ENCODE results near the gene LUC7L2. TPM values are rescaled to one million over a fixed set of nuclear protein-coding genes. Genes with fewer than 3 reads are reported as not detected.

The LUC7L2 gene
- total and polyA plus RNA-seq, 9 of the 15 experiments (the other 6 are each of a cell fraction or from before 2014, with no cell fraction given), result 56.1 to 207 (median 141) TPM

DNA sequence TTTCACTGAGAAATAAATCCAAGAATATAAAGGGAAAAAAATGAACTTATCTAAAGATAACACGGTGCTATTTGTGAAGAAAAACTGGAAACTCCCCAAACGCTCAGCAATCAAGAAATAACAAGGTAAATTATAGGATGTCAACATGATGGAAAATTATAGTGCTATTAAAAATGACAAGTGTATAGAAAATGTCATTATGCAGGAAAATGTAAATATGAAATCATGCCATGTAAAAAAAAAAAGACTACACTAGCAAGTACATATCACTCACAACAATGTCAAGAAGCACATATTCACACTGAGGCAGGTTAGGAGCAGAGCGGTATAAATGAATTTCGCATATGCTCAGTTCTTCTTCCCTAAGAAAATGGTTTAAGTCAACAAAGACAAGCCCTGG is 96.1 kb downstream of the LUC7L2 start (continued):
- TF ChIP-seq, protein P1, sequence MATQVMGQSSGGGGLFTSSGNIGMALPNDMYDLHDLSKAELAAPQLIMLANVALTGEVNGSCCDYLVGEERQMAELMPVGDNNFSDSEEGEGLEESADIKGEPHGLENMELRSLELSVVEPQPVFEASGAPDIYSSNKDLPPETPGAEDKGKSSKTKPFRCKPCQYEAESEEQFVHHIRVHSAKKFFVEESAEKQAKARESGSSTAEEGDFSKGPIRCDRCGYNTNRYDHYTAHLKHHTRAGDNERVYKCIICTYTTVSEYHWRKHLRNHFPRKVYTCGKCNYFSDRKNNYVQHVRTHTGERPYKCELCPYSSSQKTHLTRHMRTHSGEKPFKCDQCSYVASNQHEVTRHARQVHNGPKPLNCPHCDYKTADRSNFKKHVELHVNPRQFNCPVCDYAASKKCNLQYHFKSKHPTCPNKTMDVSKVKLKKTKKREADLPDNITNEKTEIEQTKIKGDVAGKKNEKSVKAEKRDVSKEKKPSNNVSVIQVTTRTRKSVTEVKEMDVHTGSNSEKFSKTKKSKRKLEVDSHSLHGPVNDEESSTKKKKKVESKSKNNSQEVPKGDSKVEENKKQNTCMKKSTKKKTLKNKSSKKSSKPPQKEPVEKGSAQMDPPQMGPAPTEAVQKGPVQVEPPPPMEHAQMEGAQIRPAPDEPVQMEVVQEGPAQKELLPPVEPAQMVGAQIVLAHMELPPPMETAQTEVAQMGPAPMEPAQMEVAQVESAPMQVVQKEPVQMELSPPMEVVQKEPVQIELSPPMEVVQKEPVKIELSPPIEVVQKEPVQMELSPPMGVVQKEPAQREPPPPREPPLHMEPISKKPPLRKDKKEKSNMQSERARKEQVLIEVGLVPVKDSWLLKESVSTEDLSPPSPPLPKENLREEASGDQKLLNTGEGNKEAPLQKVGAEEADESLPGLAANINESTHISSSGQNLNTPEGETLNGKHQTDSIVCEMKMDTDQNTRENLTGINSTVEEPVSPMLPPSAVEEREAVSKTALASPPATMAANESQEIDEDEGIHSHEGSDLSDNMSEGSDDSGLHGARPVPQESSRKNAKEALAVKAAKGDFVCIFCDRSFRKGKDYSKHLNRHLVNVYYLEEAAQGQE (IDR thresholded peaks at IDR 0.05; ENCODE audit: borderline replicate concordance), result no peak
- TF ChIP-seq, protein P1 (CRISPR knock-in tag; IDR thresholded peaks at IDR 0.05; ENCODE audit: low read depth), result no peak
- TF ChIP-seq ZNF584 (CRISPR knock-in tag; IDR thresholded peaks at IDR 0.05; ENCODE audit: low read depth), result no peak
